ENCODE data around the gene AKIRIN2.

DNA sequence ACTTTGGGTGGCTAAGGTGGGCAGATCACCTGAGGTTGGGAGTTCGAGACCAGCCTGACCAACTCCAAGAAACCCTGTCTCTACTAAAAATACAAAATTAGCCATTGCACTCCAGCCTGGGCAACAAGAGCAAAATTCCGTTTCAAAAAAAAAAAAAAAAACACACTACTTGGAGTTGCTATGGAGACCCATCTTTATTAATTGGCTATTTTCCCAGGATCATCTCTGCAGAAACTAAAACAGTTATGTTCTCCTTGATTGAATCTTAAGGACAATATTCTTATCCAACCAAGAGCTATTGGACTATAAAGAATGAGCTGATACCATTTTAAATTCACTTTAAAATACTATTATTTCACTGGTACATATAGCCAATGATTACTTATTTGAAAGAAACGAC is 14.7 kb downstream of the AKIRIN2 start:
- TF ChIP-seq ESRRG (CRISPR knock-in tag; IDR thresholded peaks at IDR 0.05) (no peak), TCF4 (CRISPR knock-in tag; IDR thresholded peaks at IDR 0.05; ENCODE audit: borderline replicate concordance) (no peak), RARB (CRISPR knock-in tag; IDR thresholded peaks at IDR 0.05) (no peak), CSDC2 (CRISPR knock-in tag; IDR thresholded peaks at IDR 0.05) (no peak)
